HEK293 (cell line): ENCODE measurements around the gene CDK6.

Experiments
- CTCF ChIA-PET: fragments of 350-600 bp; formaldehyde crosslinking; extraction: SDS; loops from one replicate; lab custom pipeline; 2021; ENCODE audit warnings: antibody characterized with exemption; lab: Yijun Ruan, JAX
- POLR2A ChIA-PET: fragments of 300-600 bp; formaldehyde crosslinking; extraction: SDS; loops from one replicate; lab custom pipeline; 2020; ENCODE audit warnings: antibody characterized with exemption, inconsistent platforms; lab: Yijun Ruan, JAX
- H3K27ac ChIP-seq: fragments of 200-500 bp; sonication (Bioruptor generic); 2 replicates; pipeline ENCODE4 v1.5.1; 2014; ENCODE audit warnings: low read depth, low read length, control low read depth, inconsistent platforms; ENCODE audit errors: extremely low read depth
- H3K36me3 ChIP-seq, 2 experiments: fragments of 200-500 bp in 1 of 2; sonication (Bioruptor generic) in 1 of 2; 1 replicate in 1 of 2; 2 replicates in 1 of 2; pipeline ENCODE4 v1.5.1; 2014 to 2017; ENCODE audit warnings: inconsistent platforms in 2 of 2, low read length in 2 of 2; ENCODE audit not compliant: control insufficient read depth in 2 of 2, insufficient read depth in 1 of 2
- H3K4me1 ChIP-seq: fragments of 200-500 bp; sonication (Bioruptor generic); 2 replicates; pipeline ENCODE4 v1.5.1; 2014; ENCODE audit warnings: mild to moderate bottlenecking, low read length, inconsistent platforms; ENCODE audit not compliant: control insufficient read depth, insufficient read depth
- H3K4me3 ChIP-seq: 2 replicates; pipeline ENCODE4 v1.5.1; 2011; ENCODE audit warnings: low read depth, mild to moderate bottlenecking, control low read depth, low read length, moderate library complexity
- H3K9me3 ChIP-seq: fragments of 200-500 bp; sonication (Bioruptor generic); 2 replicates; pipeline ENCODE4 v1.5.1; 2014; ENCODE audit warnings: low read depth, low read length, inconsistent platforms; ENCODE audit not compliant: control insufficient read depth, insufficient read depth
- SETDB1 ChIP-seq: IDR thresholded peaks from one replicate; pipeline ENCODE4 v1.6.1; 2017; ENCODE audit warnings: mild to moderate bottlenecking, low read length, moderate library complexity, mixed read lengths; ENCODE audit not compliant: insufficient read length
- ZFP3 ChIP-seq: fragments of 450-650 bp; formaldehyde crosslinking; IDR thresholded peaks from 2 replicates; pipeline ENCODE4 v1.5.1; 2016; ENCODE audit warnings: low read depth, missing biosample characterization, missing genetic modification characterization
- ZNF19 ChIP-seq: fragments of 450-650 bp; formaldehyde crosslinking; IDR thresholded peaks from 2 replicates; pipeline ENCODE4; 2016; ENCODE audit warnings: missing biosample characterization, missing genetic modification characterization, low read depth
- ZNF211 ChIP-seq: fragments of 450-650 bp; formaldehyde crosslinking; IDR thresholded peaks from 2 replicates; pipeline ENCODE4 v1.5.1; 2016; ENCODE audit warnings: low read depth, missing biosample characterization, missing genetic modification characterization
- ZNF302 ChIP-seq: fragments of 450-650 bp; formaldehyde crosslinking; IDR thresholded peaks from 2 replicates; pipeline ENCODE4 v1.5.1; 2016; ENCODE audit warnings: missing biosample characterization, missing genetic modification characterization, low read depth
- ZNF571 ChIP-seq: fragments of 450-650 bp; formaldehyde crosslinking; IDR thresholded peaks from 2 replicates; pipeline ENCODE4 v1.5.0; 2017; ENCODE audit warnings: missing biosample characterization, missing genetic modification characterization
- ZNF654 ChIP-seq: fragments of 450-650 bp; formaldehyde crosslinking; IDR thresholded peaks from 2 replicates; pipeline ENCODE4 v1.5.1; 2016; ENCODE audit warnings: low read depth, missing biosample characterization, missing genetic modification characterization
- ZNF670 ChIP-seq: fragments of 450-650 bp; formaldehyde crosslinking; IDR thresholded peaks from 2 replicates; pipeline ENCODE4 v1.5.1; 2016; ENCODE audit warnings: missing biosample characterization, missing genetic modification characterization, low read depth
- ZNF701 ChIP-seq: fragments of 450-650 bp; formaldehyde crosslinking; IDR thresholded peaks from 2 replicates; pipeline ENCODE4 v1.5.1; 2016; ENCODE audit warnings: missing biosample characterization, missing genetic modification characterization
- ZSCAN23 ChIP-seq: fragments of 450-650 bp; formaldehyde crosslinking; IDR thresholded peaks from 2 replicates; pipeline ENCODE4 v1.5.1; 2016; ENCODE audit warnings: missing biosample characterization, missing genetic modification characterization
- ZXDB ChIP-seq: fragments of 450-650 bp; formaldehyde crosslinking; IDR thresholded peaks from 2 replicates; pipeline ENCODE4 v1.5.1; 2016; ENCODE audit warnings: missing biosample characterization, missing genetic modification characterization
- TF ChIP-seq, protein P1 (sequence below): fragments of 450-650 bp; formaldehyde crosslinking; IDR thresholded peaks from 2 replicates; pipeline ENCODE4 v1.5.1; 2016; ENCODE audit warnings: missing biosample characterization, missing genetic modification characterization, borderline replicate concordance
- TF ChIP-seq, protein P2 (sequence below): fragments of 450-650 bp; formaldehyde crosslinking; IDR thresholded peaks from 2 replicates; pipeline ENCODE4 v1.5.1; 2017; ENCODE audit warnings: missing biosample characterization, mild to moderate bottlenecking, missing genetic modification characterization, moderate library complexity
- TF ChIP-seq, protein P3 (sequence below): fragments of 450-650 bp; formaldehyde crosslinking; IDR thresholded peaks from 2 replicates; pipeline ENCODE4 v1.5.1; 2016; ENCODE audit warnings: missing biosample characterization, missing genetic modification characterization
- TF ChIP-seq, protein P4 (sequence below): fragments of 450-650 bp; IDR thresholded peaks from 2 replicates; pipeline ENCODE4 v1.5.1; 2018; ENCODE audit warnings: missing biosample characterization, mild to moderate bottlenecking, missing genetic modification characterization
- TF ChIP-seq, protein P5 (sequence below): fragments of 450-650 bp; formaldehyde crosslinking; conservative IDR thresholded peaks from 2 replicates; pipeline ENCODE4 v1.5.1; 2016; ENCODE audit warnings: low read depth, missing biosample characterization, missing genetic modification characterization
- TF ChIP-seq, protein P6 (sequence below): fragments of 450-650 bp; formaldehyde crosslinking; IDR thresholded peaks from 2 replicates; pipeline ENCODE4 v1.5.1; 2016; ENCODE audit warnings: missing biosample characterization, missing genetic modification characterization

Gene CDK6

DNA sequence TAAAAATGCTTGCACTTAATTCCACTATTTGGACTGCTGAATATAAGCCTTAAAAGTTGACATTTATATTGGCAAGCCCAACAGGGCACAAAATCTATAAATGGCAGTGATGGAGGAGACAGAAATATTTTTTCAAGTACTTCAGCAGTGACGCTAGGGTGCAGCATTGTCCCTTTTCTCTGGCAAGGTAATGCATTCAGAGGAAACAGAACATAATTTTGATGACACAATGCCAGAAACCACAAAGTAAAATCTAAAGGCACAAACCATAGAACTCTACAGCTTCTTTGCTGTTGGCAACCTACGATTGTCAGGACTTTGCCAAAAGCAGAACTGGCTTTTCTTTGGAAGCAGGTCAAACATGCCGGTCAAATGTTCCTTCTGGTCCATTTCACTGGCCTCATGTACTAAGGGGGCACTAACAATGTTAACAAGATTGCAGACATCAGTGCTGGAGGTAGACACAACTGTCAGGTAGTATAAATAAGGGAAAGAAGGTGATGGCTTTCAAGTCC is 215.3 kb downstream of the CDK6 start:
- H3K4me3 ChIP-seq = no peak overlapping the region
- H3K4me1 ChIP-seq = no peaks in the 10 kb centered on the region
- H3K36me3 ChIP-seq = peaks cover 0 to 16% of the 10 kb centered on the region in 2 experiments; a peak in 1 of 3 replicates
- ChIA-PET POLR2A (no interaction called here), CTCF (interaction anchor here (0.5 to 3.4 kb wide), 27 partner anchors 11 to 875 kb away, joined by 3 to 35 read pairs (median 3); partner anchors contain the start of gene CDK6)
- no peaks in the 10 kb centered on the region for H3K9me3 ChIP-seq
- H3K27ac ChIP-seq = no peak overlapping the region
- TF ChIP-seq ZNF670 (tag by site-specific recombination) = no peak
- TF ChIP-seq ZNF211 (tag by site-specific recombination) = no peak
- no peak for TF ChIP-seq ZSCAN23 (tag by site-specific recombination)
- TF ChIP-seq, protein P1, sequence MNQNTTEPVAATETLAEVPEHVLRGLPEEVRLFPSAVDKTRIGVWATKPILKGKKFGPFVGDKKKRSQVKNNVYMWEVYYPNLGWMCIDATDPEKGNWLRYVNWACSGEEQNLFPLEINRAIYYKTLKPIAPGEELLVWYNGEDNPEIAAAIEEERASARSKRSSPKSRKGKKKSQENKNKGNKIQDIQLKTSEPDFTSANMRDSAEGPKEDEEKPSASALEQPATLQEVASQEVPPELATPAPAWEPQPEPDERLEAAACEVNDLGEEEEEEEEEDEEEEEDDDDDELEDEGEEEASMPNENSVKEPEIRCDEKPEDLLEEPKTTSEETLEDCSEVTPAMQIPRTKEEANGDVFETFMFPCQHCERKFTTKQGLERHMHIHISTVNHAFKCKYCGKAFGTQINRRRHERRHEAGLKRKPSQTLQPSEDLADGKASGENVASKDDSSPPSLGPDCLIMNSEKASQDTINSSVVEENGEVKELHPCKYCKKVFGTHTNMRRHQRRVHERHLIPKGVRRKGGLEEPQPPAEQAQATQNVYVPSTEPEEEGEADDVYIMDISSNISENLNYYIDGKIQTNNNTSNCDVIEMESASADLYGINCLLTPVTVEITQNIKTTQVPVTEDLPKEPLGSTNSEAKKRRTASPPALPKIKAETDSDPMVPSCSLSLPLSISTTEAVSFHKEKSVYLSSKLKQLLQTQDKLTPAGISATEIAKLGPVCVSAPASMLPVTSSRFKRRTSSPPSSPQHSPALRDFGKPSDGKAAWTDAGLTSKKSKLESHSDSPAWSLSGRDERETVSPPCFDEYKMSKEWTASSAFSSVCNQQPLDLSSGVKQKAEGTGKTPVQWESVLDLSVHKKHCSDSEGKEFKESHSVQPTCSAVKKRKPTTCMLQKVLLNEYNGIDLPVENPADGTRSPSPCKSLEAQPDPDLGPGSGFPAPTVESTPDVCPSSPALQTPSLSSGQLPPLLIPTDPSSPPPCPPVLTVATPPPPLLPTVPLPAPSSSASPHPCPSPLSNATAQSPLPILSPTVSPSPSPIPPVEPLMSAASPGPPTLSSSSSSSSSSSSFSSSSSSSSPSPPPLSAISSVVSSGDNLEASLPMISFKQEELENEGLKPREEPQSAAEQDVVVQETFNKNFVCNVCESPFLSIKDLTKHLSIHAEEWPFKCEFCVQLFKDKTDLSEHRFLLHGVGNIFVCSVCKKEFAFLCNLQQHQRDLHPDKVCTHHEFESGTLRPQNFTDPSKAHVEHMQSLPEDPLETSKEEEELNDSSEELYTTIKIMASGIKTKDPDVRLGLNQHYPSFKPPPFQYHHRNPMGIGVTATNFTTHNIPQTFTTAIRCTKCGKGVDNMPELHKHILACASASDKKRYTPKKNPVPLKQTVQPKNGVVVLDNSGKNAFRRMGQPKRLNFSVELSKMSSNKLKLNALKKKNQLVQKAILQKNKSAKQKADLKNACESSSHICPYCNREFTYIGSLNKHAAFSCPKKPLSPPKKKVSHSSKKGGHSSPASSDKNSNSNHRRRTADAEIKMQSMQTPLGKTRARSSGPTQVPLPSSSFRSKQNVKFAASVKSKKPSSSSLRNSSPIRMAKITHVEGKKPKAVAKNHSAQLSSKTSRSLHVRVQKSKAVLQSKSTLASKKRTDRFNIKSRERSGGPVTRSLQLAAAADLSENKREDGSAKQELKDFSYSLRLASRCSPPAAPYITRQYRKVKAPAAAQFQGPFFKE (tag by site-specific recombination) = no peak
- TF ChIP-seq ZNF571 = no peak
- TF ChIP-seq ZNF302 = no peak
- no peak for TF ChIP-seq ZNF19 (tag by site-specific recombination)
- TF ChIP-seq ZFP3 (tag by site-specific recombination) = no peak
- TF ChIP-seq, protein P2, sequence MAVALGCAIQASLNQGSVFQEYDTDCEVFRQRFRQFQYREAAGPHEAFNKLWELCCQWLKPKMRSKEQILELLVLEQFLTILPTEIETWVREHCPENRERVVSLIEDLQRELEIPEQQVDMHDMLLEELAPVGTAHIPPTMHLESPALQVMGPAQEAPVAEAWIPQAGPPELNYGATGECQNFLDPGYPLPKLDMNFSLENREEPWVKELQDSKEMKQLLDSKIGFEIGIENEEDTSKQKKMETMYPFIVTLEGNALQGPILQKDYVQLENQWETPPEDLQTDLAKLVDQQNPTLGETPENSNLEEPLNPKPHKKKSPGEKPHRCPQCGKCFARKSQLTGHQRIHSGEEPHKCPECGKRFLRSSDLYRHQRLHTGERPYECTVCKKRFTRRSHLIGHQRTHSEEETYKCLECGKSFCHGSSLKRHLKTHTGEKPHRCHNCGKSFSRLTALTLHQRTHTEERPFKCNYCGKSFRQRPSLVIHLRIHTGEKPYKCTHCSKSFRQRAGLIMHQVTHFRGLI (tag by site-specific recombination) = peak; percentile 86
- TF ChIP-seq, protein P3, sequence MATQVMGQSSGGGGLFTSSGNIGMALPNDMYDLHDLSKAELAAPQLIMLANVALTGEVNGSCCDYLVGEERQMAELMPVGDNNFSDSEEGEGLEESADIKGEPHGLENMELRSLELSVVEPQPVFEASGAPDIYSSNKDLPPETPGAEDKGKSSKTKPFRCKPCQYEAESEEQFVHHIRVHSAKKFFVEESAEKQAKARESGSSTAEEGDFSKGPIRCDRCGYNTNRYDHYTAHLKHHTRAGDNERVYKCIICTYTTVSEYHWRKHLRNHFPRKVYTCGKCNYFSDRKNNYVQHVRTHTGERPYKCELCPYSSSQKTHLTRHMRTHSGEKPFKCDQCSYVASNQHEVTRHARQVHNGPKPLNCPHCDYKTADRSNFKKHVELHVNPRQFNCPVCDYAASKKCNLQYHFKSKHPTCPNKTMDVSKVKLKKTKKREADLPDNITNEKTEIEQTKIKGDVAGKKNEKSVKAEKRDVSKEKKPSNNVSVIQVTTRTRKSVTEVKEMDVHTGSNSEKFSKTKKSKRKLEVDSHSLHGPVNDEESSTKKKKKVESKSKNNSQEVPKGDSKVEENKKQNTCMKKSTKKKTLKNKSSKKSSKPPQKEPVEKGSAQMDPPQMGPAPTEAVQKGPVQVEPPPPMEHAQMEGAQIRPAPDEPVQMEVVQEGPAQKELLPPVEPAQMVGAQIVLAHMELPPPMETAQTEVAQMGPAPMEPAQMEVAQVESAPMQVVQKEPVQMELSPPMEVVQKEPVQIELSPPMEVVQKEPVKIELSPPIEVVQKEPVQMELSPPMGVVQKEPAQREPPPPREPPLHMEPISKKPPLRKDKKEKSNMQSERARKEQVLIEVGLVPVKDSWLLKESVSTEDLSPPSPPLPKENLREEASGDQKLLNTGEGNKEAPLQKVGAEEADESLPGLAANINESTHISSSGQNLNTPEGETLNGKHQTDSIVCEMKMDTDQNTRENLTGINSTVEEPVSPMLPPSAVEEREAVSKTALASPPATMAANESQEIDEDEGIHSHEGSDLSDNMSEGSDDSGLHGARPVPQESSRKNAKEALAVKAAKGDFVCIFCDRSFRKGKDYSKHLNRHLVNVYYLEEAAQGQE = no peak
- TF ChIP-seq SETDB1 = no peak
- TF ChIP-seq, protein P4, sequence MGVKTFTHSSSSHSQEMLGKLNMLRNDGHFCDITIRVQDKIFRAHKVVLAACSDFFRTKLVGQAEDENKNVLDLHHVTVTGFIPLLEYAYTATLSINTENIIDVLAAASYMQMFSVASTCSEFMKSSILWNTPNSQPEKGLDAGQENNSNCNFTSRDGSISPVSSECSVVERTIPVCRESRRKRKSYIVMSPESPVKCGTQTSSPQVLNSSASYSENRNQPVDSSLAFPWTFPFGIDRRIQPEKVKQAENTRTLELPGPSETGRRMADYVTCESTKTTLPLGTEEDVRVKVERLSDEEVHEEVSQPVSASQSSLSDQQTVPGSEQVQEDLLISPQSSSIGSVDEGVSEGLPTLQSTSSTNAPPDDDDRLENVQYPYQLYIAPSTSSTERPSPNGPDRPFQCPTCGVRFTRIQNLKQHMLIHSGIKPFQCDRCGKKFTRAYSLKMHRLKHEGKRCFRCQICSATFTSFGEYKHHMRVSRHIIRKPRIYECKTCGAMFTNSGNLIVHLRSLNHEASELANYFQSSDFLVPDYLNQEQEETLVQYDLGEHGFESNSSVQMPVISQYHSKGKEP (tag by site-specific recombination) = 0 out of 2 replicates have a peak, but pooled peaks have one; percentile 24
- TF ChIP-seq, protein P5, sequence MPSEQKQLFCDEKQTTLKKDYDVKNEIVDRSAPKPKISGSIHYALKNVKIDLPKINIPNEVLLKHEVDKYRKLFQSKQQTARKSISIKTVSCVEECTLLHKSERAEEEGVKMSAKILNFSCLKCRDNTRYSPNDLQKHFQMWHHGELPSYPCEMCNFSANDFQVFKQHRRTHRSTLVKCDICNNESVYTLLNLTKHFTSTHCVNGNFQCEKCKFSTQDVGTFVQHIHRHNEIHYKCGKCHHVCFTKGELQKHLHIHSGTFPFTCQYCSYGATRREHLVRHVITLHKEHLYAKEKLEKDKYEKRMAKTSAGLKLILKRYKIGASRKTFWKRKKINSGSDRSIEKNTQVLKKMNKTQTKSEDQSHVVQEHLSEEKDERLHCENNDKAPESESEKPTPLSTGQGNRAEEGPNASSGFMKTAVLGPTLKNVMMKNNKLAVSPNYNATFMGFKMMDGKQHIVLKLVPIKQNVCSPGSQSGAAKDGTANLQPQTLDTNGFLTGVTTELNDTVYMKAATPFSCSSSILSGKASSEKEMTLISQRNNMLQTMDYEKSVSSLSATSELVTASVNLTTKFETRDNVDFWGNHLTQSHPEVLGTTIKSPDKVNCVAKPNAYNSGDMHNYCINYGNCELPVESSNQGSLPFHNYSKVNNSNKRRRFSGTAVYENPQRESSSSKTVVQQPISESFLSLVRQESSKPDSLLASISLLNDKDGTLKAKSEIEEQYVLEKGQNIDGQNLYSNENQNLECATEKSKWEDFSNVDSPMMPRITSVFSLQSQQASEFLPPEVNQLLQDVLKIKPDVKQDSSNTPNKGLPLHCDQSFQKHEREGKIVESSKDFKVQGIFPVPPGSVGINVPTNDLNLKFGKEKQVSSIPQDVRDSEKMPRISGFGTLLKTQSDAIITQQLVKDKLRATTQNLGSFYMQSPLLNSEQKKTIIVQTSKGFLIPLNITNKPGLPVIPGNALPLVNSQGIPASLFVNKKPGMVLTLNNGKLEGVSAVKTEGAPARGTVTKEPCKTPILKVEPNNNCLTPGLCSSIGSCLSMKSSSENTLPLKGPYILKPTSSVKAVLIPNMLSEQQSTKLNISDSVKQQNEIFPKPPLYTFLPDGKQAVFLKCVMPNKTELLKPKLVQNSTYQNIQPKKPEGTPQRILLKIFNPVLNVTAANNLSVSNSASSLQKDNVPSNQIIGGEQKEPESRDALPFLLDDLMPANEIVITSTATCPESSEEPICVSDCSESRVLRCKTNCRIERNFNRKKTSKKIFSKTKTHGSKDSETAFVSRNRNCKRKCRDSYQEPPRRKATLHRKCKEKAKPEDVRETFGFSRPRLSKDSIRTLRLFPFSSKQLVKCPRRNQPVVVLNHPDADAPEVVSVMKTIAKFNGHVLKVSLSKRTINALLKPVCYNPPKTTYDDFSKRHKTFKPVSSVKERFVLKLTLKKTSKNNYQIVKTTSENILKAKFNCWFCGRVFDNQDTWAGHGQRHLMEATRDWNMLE (tag by site-specific recombination) = no peak
- peak; percentile 93 for TF ChIP-seq ZNF654 (tag by site-specific recombination)
- no peak for TF ChIP-seq ZNF701 (tag by site-specific recombination)
- TF ChIP-seq, protein P6, sequence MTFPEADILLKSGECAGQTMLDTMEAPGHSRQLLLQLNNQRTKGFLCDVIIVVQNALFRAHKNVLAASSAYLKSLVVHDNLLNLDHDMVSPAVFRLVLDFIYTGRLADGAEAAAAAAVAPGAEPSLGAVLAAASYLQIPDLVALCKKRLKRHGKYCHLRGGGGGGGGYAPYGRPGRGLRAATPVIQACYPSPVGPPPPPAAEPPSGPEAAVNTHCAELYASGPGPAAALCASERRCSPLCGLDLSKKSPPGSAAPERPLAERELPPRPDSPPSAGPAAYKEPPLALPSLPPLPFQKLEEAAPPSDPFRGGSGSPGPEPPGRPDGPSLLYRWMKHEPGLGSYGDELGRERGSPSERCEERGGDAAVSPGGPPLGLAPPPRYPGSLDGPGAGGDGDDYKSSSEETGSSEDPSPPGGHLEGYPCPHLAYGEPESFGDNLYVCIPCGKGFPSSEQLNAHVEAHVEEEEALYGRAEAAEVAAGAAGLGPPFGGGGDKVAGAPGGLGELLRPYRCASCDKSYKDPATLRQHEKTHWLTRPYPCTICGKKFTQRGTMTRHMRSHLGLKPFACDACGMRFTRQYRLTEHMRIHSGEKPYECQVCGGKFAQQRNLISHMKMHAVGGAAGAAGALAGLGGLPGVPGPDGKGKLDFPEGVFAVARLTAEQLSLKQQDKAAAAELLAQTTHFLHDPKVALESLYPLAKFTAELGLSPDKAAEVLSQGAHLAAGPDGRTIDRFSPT = no peak
- TF ChIP-seq ZXDB (tag by site-specific recombination) = no peak
